Lower lobe of right lung (tissue), 2 donors: Measurements from ENCODE around the gene SCYGR4. TPM values are rescaled to one million over a fixed set of nuclear protein-coding genes. Genes with fewer than 3 reads are reported as not detected.

ENCODE experiments used
- ATAC-seq, 2 donors: fragments of 200-7000 bp; cut with Tn5 transposase; one replicate each; pipeline ENCODE4 v1.9.1; 2020 to 2022; ENCODE audit warnings: mild to moderate bottlenecking in 2 of 2, moderate library complexity in 2 of 2
- DNase-seq: peaks from one replicate; pipeline ENCODE4 v3.0.0-alpha.2; 2020
- H3K27ac ChIP-seq: fragments of 200-600 bp; one replicate; pipeline ENCODE4 v1.8.0; 2022
- H3K27me3 ChIP-seq: fragments of 200-600 bp; one replicate; pipeline ENCODE4 v1.8.0; 2022; ENCODE audit warnings: low read depth
- H3K36me3 ChIP-seq: fragments of 200-600 bp; one replicate; pipeline ENCODE4 v1.8.0; 2022; ENCODE audit warnings: mild to moderate bottlenecking
- H3K4me1 ChIP-seq: fragments of 200-600 bp; one replicate; pipeline ENCODE4 v1.8.0; 2022
- H3K4me3 ChIP-seq: fragments of 200-600 bp; one replicate; pipeline ENCODE4 v1.8.0; 2022; ENCODE audit warnings: mild to moderate bottlenecking
- H3K9me3 ChIP-seq: fragments of 200-600 bp; one replicate; pipeline ENCODE4 v1.8.0; 2022
- intact Hi-C: fragments of 100-400 bp; cut with DNase I; formaldehyde crosslinking; loops from one replicate; pipeline ENCODE4 v1.11.0; 2022
- long read RNA-seq: library from polyadenylated mRNA; unstranded; transcript quantifications from one replicate; pipeline ENCODE4 v2.0.0, GENCODE V29; 2021
- total RNA-seq: library from RNA; stranded (reverse); fragmentation: NEBNext Ultra II Directional; extraction: Animal tissue kit (Norgen Biotek cat#: 25700); gene quantifications from one replicate; pipeline ENCODE4 v1.2.1, GENCODE V29; 2021
- TF ChIP-seq, protein P1 (sequence below): fragments of 200-600 bp; IDR thresholded peaks from one replicate; pipeline ENCODE4 v1.8.0; 2022; ENCODE audit warnings: antibody characterized with exemption, mild to moderate bottlenecking
- donor health status: DM: no; HTN: yes; CAD: no; lungs with severe emphysema.

The SCYGR4 gene, protein sequence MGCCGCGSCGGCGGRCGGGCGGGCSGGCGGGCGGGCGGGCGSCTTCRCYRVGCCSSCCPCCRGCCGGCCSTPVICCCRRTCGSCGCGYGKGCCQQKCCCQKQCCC
- not detected for total RNA-seq
- long read RNA-seq: 0 reads

DNA sequence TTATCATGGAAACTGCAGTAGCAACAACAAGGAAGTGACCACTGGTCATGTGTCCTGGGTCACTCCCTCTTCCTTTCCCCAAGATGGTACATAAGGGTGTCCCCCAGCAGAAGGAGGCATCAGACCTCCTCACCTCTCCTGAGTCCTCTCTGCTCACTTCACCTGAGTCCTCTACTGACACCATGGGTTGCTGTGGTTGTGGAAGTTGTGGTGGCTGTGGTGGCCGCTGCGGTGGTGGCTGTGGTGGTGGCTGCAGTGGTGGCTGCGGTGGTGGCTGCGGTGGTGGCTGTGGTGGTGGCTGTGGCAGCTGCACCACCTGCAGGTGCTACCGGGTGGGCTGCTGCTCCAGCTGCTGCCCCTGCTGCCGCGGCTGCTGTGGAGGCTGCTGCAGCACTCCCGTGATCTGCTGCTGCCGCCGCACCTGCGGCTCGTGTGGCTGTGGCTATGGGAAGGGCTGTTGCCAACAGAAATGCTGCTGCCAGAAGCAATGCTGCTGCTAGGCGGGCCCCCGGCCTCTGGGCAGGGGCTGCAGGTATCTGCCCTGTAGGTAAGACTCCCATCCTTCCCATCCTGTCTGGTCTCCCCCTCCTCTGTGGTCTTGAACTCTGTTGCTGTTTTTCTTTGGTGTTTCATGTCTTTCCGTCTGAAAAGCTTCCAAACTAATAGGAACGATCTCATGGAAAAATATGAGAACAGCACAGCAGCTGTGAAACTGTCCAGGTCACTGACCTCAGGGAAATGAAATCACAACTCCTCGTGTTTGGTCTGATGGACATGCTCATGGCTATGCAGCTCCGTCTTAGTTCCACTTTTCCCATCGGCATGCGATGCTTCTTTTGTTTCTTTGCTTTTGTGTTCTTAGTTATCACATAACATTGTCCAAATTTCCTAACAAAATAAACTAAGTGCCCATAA, at the start of gene SCYGR4:
SCYGR4 (plus strand) TSS at position 183 of the 915 bp plus-strand sequence; CDS start at position 183, 0 bp downstream.
- no peak within 1 kb of the TSS for H3K4me3 ChIP-seq
- H3K4me1 ChIP-seq: no peaks in the 10 kb centered on the region
- H3K9me3 ChIP-seq: peaks cover 4% of the 10 kb centered on the region
- intact Hi-C loops: no loop called here
- TF ChIP-seq, protein P1, sequence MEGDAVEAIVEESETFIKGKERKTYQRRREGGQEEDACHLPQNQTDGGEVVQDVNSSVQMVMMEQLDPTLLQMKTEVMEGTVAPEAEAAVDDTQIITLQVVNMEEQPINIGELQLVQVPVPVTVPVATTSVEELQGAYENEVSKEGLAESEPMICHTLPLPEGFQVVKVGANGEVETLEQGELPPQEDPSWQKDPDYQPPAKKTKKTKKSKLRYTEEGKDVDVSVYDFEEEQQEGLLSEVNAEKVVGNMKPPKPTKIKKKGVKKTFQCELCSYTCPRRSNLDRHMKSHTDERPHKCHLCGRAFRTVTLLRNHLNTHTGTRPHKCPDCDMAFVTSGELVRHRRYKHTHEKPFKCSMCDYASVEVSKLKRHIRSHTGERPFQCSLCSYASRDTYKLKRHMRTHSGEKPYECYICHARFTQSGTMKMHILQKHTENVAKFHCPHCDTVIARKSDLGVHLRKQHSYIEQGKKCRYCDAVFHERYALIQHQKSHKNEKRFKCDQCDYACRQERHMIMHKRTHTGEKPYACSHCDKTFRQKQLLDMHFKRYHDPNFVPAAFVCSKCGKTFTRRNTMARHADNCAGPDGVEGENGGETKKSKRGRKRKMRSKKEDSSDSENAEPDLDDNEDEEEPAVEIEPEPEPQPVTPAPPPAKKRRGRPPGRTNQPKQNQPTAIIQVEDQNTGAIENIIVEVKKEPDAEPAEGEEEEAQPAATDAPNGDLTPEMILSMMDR: no peak
- H3K27me3 ChIP-seq: no peaks in the 10 kb centered on the region
- ATAC-seq: no peak
- no peak within 1 kb of the TSS for H3K27ac ChIP-seq
- H3K36me3 ChIP-seq: no peaks in the 10 kb centered on the region
- DNase-seq: no peak

DNA sequence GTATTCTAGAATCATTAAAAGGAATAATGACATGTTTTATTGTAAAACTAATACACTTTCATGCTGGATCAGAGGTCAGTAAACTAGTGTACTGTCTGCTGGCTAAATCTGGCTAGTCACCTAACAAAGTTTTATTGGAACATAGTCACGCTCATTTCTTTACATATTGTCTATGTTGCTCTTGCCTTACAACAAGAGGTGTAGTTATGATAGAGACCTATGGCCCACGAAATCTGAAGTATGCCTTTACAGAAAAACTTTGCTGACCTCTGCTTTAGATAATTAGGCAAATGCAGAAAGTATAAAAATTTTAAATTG, 48.5 kb upstream of the SCYGR4 start:
- intact Hi-C loops: no loop called here
- Histone ChIP-seq H3K36me3 (peaks cover 5% of the 10 kb centered on the region), H3K27me3 (no peaks in the 10 kb centered on the region), H3K4me3 (no peak overlapping the region), H3K27ac (no peak overlapping the region), H3K9me3 (no peaks in the 10 kb centered on the region), H3K4me1 (no peaks in the 10 kb centered on the region)
- TF ChIP-seq, protein P1: no peak
- ATAC-seq (no peak), DNase-seq (no peak)

DNA sequence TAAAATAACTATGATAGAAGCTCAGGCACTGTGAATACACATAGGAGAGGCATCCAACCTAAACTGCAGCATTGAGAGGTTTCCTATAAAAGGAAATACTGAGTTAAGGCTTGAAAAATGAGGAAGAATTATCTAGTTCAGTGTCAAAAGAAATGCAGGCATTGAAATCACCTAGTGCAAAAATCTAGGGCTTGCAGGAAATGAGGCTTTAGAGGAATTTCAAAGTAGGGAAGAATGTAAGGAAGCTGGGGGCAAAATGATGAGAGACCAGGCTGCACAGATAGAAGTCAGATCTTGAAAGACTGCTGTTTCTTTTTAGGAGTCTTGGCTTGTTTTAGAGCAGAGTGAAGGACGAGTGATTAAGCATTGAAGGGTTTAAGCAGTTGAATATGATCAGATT, 46.7 kb upstream of the SCYGR4 start:
- Histone ChIP-seq H3K4me1 (no peaks in the 10 kb centered on the region), H3K36me3 (no peaks in the 10 kb centered on the region), H3K27me3 (no peaks in the 10 kb centered on the region), H3K4me3 (no peak overlapping the region), H3K9me3 (no peaks in the 10 kb centered on the region), H3K27ac (no peak overlapping the region)
- intact Hi-C loops: no loop called here
- ATAC-seq (no peak), DNase-seq (no peak)
- TF ChIP-seq, protein P1: no peak

DNA sequence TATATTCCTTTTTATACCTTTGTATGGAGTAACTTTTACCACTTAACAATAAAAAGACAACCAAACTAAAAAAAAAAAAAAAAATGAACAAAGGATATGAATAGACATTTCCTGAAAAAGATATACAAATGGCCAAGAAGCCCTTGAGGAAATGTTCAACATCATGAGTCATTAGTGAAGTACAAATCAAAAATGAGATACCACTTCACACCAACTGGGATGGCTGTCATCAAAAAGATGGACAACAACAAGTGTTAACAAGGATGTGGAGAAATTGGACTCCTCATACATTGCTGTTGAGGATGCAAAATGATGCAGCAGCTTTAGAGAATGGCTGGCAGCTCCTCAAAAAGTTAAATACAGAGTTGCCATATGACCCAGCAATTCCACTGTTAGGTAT, 41.2 kb upstream of the SCYGR4 start:
- Histone ChIP-seq H3K27me3 (no peaks in the 10 kb centered on the region), H3K27ac (no peak overlapping the region), H3K4me1 (no peaks in the 10 kb centered on the region), H3K4me3 (no peak overlapping the region), H3K9me3 (no peaks in the 10 kb centered on the region), H3K36me3 (no peaks in the 10 kb centered on the region)
- intact Hi-C loops: no loop called here
- ATAC-seq (no peak), DNase-seq (no peak)
- TF ChIP-seq, protein P1: no peak

DNA sequence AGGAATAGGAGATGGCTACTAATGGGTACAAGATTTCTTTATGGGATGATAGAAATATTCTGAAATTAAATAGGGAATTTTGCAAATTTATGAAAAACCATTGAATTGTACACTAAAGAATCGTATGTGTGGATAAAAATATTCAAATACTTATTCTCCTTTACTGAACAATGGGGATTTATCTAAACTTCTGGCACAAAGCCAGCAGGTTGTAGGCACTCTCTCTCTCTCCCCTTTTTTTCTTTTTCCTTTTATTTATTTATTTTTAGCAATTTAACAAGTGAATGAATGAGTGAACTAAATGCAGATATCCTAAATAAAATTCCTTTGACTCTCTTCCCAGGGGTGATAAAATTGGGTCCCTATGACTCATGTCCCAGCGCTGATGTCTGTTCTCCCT, 40.5 kb upstream of the SCYGR4 start:
- H3K9me3 ChIP-seq: no peaks in the 10 kb centered on the region
- no peak overlapping the region for H3K4me3 ChIP-seq
- H3K4me1 ChIP-seq: no peaks in the 10 kb centered on the region
- DNase-seq (no peak), ATAC-seq (no peak)
- no peaks in the 10 kb centered on the region for H3K36me3 ChIP-seq
- H3K27ac ChIP-seq: no peak overlapping the region
- intact Hi-C loops: no loop called here
- no peaks in the 10 kb centered on the region for H3K27me3 ChIP-seq
- TF ChIP-seq, protein P1: no peak
